RWPE2 (cell line): Measurements from ENCODE around the gene AP2B1.

Source experiments
- ATAC-seq: fragments of 200-7000 bp; cut with Tn5 transposase; 3 replicates; pipeline ENCODE4 v1.9.1; 2021; ENCODE audit warnings: low read depth
- DNase-seq: peaks from one replicate; pipeline ENCODE4 v3.0.0-alpha.2; 2020; ENCODE audit warnings: low spot score
- H3K27ac ChIP-seq: fragments of 450-650 bp; 2 replicates; pipeline ENCODE4 v1.5.1; 2017; ENCODE audit warnings: mild to moderate bottlenecking; ENCODE audit not compliant: poor library complexity, severe bottlenecking
- H3K27me3 ChIP-seq: fragments of 250-450 bp; sonication (Bioruptor Pico); 2 replicates; pipeline ENCODE4 v1.5.1; 2021; ENCODE audit warnings: mild to moderate bottlenecking, moderate library complexity; ENCODE audit not compliant: insufficient read depth, poor library complexity, severe bottlenecking
- H3K36me3 ChIP-seq: fragments of 250-450 bp; sonication (Bioruptor Pico); 2 replicates; pipeline ENCODE4 v1.5.1; 2020; ENCODE audit warnings: low read depth, mild to moderate bottlenecking, moderate library complexity
- H3K4me1 ChIP-seq: fragments of 250-450 bp; sonication (Bioruptor Pico); 2 replicates; pipeline ENCODE4 v1.5.1; 2021; ENCODE audit warnings: mild to moderate bottlenecking, moderate library complexity; ENCODE audit not compliant: insufficient read depth, poor library complexity, severe bottlenecking
- H3K4me3 ChIP-seq: fragments of 250-450 bp; sonication (Bioruptor Pico); 2 replicates; pipeline ENCODE4 v1.5.1; 2021; ENCODE audit warnings: mild to moderate bottlenecking, moderate library complexity; ENCODE audit not compliant: severe bottlenecking
- H3K9me3 ChIP-seq: fragments of 250-450 bp; sonication (Bioruptor Pico); 2 replicates; pipeline ENCODE4 v1.5.1; 2021; ENCODE audit warnings: mild to moderate bottlenecking, moderate library complexity; ENCODE audit not compliant: severe bottlenecking
- CTCF ChIP-seq: fragments of 450-650 bp; IDR thresholded peaks from one replicate; pipeline ENCODE4 v1.5.1; 2017; ENCODE audit warnings: mild to moderate bottlenecking, moderate library complexity; ENCODE audit not compliant: poor library complexity, severe bottlenecking

Gene AP2B1

GRCh38 chr17:35655303-35655702 is 68.2 kb downstream of the AP2B1 start:
- no peak for TF ChIP-seq CTCF
- ATAC-seq = no peak
- H3K27me3 ChIP-seq = no peaks in the 10 kb centered on the region
- peaks cover 34% of the 10 kb centered on the region for H3K36me3 ChIP-seq
- DNase-seq = no peak
- H3K27ac ChIP-seq = no peak overlapping the region
- no peak overlapping the region for H3K4me3 ChIP-seq
- H3K4me1 ChIP-seq = no peaks in the 10 kb centered on the region
- no peaks in the 10 kb centered on the region for H3K9me3 ChIP-seq

- Histone ChIP-seq H3K4me3 (no peak overlapping the region), H3K27ac (no peak overlapping the region), H3K36me3 (peaks cover 46% of the 10 kb centered on the region), H3K4me1 (no peaks in the 10 kb centered on the region), H3K27me3 (no peaks in the 10 kb centered on the region), H3K9me3 (no peaks in the 10 kb centered on the region)
- DNase-seq (no peak), ATAC-seq (no peak)
- TF ChIP-seq CTCF = no peak
Measured at GRCh38 chr17:35660902-35661301, 73.8 kb downstream of the AP2B1 start.

GRCh38 chr17:35664685-35665084 is 77.6 kb downstream of the AP2B1 start:
- TF ChIP-seq CTCF = no peak
- H3K4me3 ChIP-seq = no peak overlapping the region
- H3K36me3 ChIP-seq = peaks cover 81% of the 10 kb centered on the region
- H3K27ac ChIP-seq = no peak overlapping the region
- H3K4me1 ChIP-seq = no peaks in the 10 kb centered on the region
- no peaks in the 10 kb centered on the region for H3K27me3 ChIP-seq
- no peak for ATAC-seq
- H3K9me3 ChIP-seq = no peaks in the 10 kb centered on the region
- no peak for DNase-seq

GRCh38 chr17:35665662-35666061 is 78.5 kb downstream of the AP2B1 start:
- Histone ChIP-seq H3K36me3 (peaks cover 89% of the 10 kb centered on the region), H3K27me3 (no peaks in the 10 kb centered on the region), H3K4me1 (no peaks in the 10 kb centered on the region), H3K4me3 (no peak overlapping the region), H3K27ac (no peak overlapping the region), H3K9me3 (no peaks in the 10 kb centered on the region)
- ATAC-seq = no peak
- no peak for DNase-seq
- TF ChIP-seq CTCF = no peak

GRCh38 chr17:35666070-35666469 is 78.9 kb downstream of the AP2B1 start:
- no peaks in the 10 kb centered on the region for H3K9me3 ChIP-seq
- H3K27me3 ChIP-seq = no peaks in the 10 kb centered on the region
- peaks cover 93% of the 10 kb centered on the region for H3K36me3 ChIP-seq
- no peak overlapping the region for H3K4me3 ChIP-seq
- DNase-seq = no peak
- no peak for TF ChIP-seq CTCF
- no peaks in the 10 kb centered on the region for H3K4me1 ChIP-seq
- no peak for ATAC-seq
- H3K27ac ChIP-seq = no peak overlapping the region
